Measurements from ENCODE around the gene FBXO7. TPM values are rescaled to one million over a fixed set of nuclear protein-coding genes. Genes with fewer than 3 reads are reported as not detected.

FBXO7 gene
- total and polyA plus RNA-seq, 2 experiments from 2014 or later = 83.7 to 120 TPM

- TF ChIP-seq, protein P1, sequence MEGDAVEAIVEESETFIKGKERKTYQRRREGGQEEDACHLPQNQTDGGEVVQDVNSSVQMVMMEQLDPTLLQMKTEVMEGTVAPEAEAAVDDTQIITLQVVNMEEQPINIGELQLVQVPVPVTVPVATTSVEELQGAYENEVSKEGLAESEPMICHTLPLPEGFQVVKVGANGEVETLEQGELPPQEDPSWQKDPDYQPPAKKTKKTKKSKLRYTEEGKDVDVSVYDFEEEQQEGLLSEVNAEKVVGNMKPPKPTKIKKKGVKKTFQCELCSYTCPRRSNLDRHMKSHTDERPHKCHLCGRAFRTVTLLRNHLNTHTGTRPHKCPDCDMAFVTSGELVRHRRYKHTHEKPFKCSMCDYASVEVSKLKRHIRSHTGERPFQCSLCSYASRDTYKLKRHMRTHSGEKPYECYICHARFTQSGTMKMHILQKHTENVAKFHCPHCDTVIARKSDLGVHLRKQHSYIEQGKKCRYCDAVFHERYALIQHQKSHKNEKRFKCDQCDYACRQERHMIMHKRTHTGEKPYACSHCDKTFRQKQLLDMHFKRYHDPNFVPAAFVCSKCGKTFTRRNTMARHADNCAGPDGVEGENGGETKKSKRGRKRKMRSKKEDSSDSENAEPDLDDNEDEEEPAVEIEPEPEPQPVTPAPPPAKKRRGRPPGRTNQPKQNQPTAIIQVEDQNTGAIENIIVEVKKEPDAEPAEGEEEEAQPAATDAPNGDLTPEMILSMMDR (IDR thresholded peaks at IDR 0.05; ENCODE audit: low read depth, low read length) = no peak
- Histone ChIP-seq H3K4me3 (no peak overlapping the region), H3K9me3 (ENCODE audit: low read depth) (no peaks in the 10 kb centered on the region), H3K27ac (no peak overlapping the region), H3K27me3 (no peaks in the 10 kb centered on the region), H3K36me3 (peaks cover 47% of the 10 kb centered on the region), H3K4me1 (ENCODE audit: low read depth) (peaks cover 14% of the 10 kb centered on the region)
- DNase-seq (ENCODE audit: low read depth in 1 of 2, low spot score in 1 of 2) = no peak
These were observed 15.7 kb downstream of the FBXO7 start for GRCh38 chr22:32490279-32490678.

- Histone ChIP-seq H3K27me3 (no peaks in the 10 kb centered on the region), H3K4me3 (no peak overlapping the region), H3K36me3 (peaks cover 52% of the 10 kb centered on the region), H3K4me1 (ENCODE audit: low read depth) (peaks cover 14% of the 10 kb centered on the region), H3K27ac (no peak overlapping the region), H3K9me3 (ENCODE audit: low read depth) (no peaks in the 10 kb centered on the region)
- TF ChIP-seq, protein P1 (IDR thresholded peaks at IDR 0.05; ENCODE audit: low read depth, low read length) = no peak
- DNase-seq (ENCODE audit: low read depth in 1 of 2, low spot score in 1 of 2) = no peak
These were observed 17.5 kb downstream of the FBXO7 start for GRCh38 chr22:32492111-32492510.

GRCh38 chr22:32493551-32493950 lies 18.9 kb downstream of the FBXO7 start:
- peaks cover 57% of the 10 kb centered on the region for H3K36me3 ChIP-seq
- no peaks in the 10 kb centered on the region for H3K27me3 ChIP-seq
- H3K4me1 ChIP-seq (ENCODE audit: low read depth) = peaks cover 3% of the 10 kb centered on the region
- no peak for DNase-seq (ENCODE audit: low read depth in 1 of 2, low spot score in 1 of 2)
- no peak overlapping the region for H3K27ac ChIP-seq
- TF ChIP-seq, protein P1 (IDR thresholded peaks at IDR 0.05; ENCODE audit: low read depth, low read length) = no peak
- H3K4me3 ChIP-seq = no peak overlapping the region
- no peaks in the 10 kb centered on the region for H3K9me3 ChIP-seq (ENCODE audit: low read depth)

- TF ChIP-seq, protein P1 (IDR thresholded peaks at IDR 0.05; ENCODE audit: low read depth, low read length) = no peak
- DNase-seq (ENCODE audit: low read depth in 1 of 2, low spot score in 1 of 2) = no peak
- Histone ChIP-seq H3K4me3 (no peak overlapping the region), H3K4me1 (ENCODE audit: low read depth) (no peaks in the 10 kb centered on the region), H3K36me3 (peaks cover 55% of the 10 kb centered on the region), H3K27ac (no peak overlapping the region), H3K9me3 (ENCODE audit: low read depth) (no peaks in the 10 kb centered on the region), H3K27me3 (no peaks in the 10 kb centered on the region)
These were observed 20.4 kb downstream of the FBXO7 start for GRCh38 chr22:32494971-32495370.

GRCh38 chr22:32499666-32500065 lies 25.1 kb downstream of the FBXO7 start:
- no peak overlapping the region for H3K27ac ChIP-seq
- peaks cover 35% of the 10 kb centered on the region for H3K36me3 ChIP-seq
- DNase-seq (ENCODE audit: low read depth in 1 of 2, low spot score in 1 of 2) = no peak
- TF ChIP-seq, protein P1 (IDR thresholded peaks at IDR 0.05; ENCODE audit: low read depth, low read length) = no peak
- no peaks in the 10 kb centered on the region for H3K27me3 ChIP-seq
- no peak overlapping the region for H3K4me3 ChIP-seq
- H3K4me1 ChIP-seq (ENCODE audit: low read depth) = no peaks in the 10 kb centered on the region
- H3K9me3 ChIP-seq (ENCODE audit: low read depth) = no peaks in the 10 kb centered on the region

Measured in cardiac muscle cell (in vitro differentiated cells and primary cell).